Ovary (tissue), 9 donors: ENCODE results near the gene DEF6. TPM values are rescaled to one million over a fixed set of nuclear protein-coding genes. Genes with fewer than 3 reads are reported as not detected.

Source experiments
- DNase-seq, 5 donors: peaks; one replicate each; pipeline ENCODE4 v3.0.0-alpha.2; 2019 to 2020
- H3K27ac ChIP-seq, 2 donors: fragments of 200-600 bp; one replicate each; pipeline versions ENCODE4 v1.5.1 to v1.8.0; 2019 to 2022
- H3K27me3 ChIP-seq: fragments of 200-600 bp; one replicate; pipeline ENCODE4 v1.8.0; 2022
- H3K36me3 ChIP-seq: fragments of 200-600 bp; sonication (generic); one replicate; pipeline ENCODE4 v1.5.1; 2019
- H3K4me1 ChIP-seq: one replicate; pipeline ENCODE4 v1.8.1; 2013; ENCODE audit warnings: mild to moderate bottlenecking, moderate library complexity; ENCODE audit not compliant: insufficient read depth
- H3K4me3 ChIP-seq: fragments of 200-600 bp; sonication (generic); one replicate; pipeline ENCODE4 v1.5.1; 2017
- H3K9me3 ChIP-seq, 2 donors: fragments of 200-600 bp in 1 of 2; sonication (generic) in 1 of 2; one replicate each; pipeline versions ENCODE4 v1.5.1 to v1.8.1; 2013 to 2019; ENCODE audit warnings: mild to moderate bottlenecking in 1 of 2, moderate library complexity in 1 of 2
- EP300 ChIP-seq: sonication (generic); formaldehyde crosslinking; IDR thresholded peaks from one replicate; pipeline ENCODE4 v1.6.1; 2017; ENCODE audit warnings: antibody characterized with exemption
- POLR2A ChIP-seq: fragments of 450-650 bp; IDR thresholded peaks from one replicate; pipeline ENCODE4 v1.6.1; 2017; ENCODE audit warnings: antibody characterized with exemption, mild to moderate bottlenecking, moderate library complexity
- WGBS, 3 donors: extraction: QIAGEN DNeasy Blood & Tissue Kit in 1 of 3; methylation state at CpG; one replicate each; pipeline versions ENCODE4 v1.1.5 to v1.1.7; 2013 to 2017; 5-methylcytosine and 5-hydroxymethylcytosine counted together
- intact Hi-C, 4 donors: fragments of 100-400 bp; cut with DNase I; formaldehyde crosslinking; loops; one replicate each; pipeline versions ENCODE4 v1.11.0 to v1.15.1; 2022 to 2023
- polyA plus RNA-seq, 2 donors: library from polyadenylated mRNA; stranded (reverse); fragments of 200-250 nt in 1 of 2; fragments of 350-450 nt in 1 of 2; fragmentation: Illumina TruSeq in 1 of 2; extraction: RNeasy Lipid Tissue Mini Kit (QIAGEN cat#74804) in 1 of 2; gene quantifications; one replicate each; pipeline ENCODE4 v1.2.3, GENCODE V29; 2013 to 2014
- total RNA-seq, 7 donors: library from RNA; depleted of rRNA in 2 of 7; stranded (reverse); fragments of >200 nt in 2 of 7; fragmentation: NEBNext Ultra II Directional in 3 of 7; extraction: Animal tissue kit (Norgen Biotek cat#: 25700) in 3 of 7; gene quantifications; one replicate each; pipeline versions ENCODE4 v1.1.0 to v1.2.4, GENCODE V29; 2016 to 2023
- TF ChIP-seq, protein P1 (sequence below), 3 donors: fragments of 450-650 bp in 2 of 3; fragments of 200-600 bp in 1 of 3; IDR thresholded peaks; one replicate each; pipeline versions ENCODE4 v1.5.1 to v1.8.0; 2016 to 2022; ENCODE audit warnings: antibody characterized with exemption in 3 of 3, mild to moderate bottlenecking in 1 of 3
- donor health status: DM: no; HTN: no; CAD: no; lungs with moderate emphysema.
- donor health status: DM: no; HTN: no; CAD: no.
- donor health status: Bipolar disorder and iron deficiency.
- donor health status: DM: yes; HTN: yes; CAD: no.
- donor health status: DM: no; HTN: no; CAD: no.
- donor health status: DM: yes; HTN: yes; CAD: no.

DEF6 gene
- total and polyA plus RNA-seq, 9 donors = 1.5 to 6.6 (median 2.9) TPM

DNA sequence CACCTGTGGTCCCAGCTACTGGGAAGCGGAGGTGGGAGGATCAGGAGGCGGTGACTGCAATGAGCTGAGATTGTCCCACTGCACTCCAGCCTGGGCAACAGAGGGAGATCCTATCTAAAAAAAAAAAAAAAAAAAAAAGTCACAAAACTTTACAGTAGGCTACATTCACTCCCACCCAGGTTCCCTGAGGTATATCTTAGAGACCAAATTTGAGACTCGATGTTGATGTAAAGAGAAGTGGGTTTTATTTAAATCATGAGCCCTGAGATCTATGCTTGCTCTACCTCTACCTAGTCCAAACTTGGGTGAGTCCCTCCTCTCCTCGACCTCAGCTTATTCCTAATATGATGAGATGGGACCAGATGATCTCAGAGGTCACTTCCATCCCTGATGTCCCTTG lies 8.8 kb upstream of the DEF6 start:
- Histone ChIP-seq H3K4me3 (no peak overlapping the region), H3K36me3 (peaks cover 2% of the 10 kb centered on the region), H3K9me3 (no peaks in the 10 kb centered on the region), H3K4me1 (no peaks in the 10 kb centered on the region), H3K27me3 (no peaks in the 10 kb centered on the region), H3K27ac (no peak overlapping the region)
- 71 to 73% (median 73%) methylated on average over 4 of the region's 4 CpGs for WGBS, 3 donors
- DNase-seq = no peak
- intact Hi-C loops = no loop called here
- TF ChIP-seq, protein P1, sequence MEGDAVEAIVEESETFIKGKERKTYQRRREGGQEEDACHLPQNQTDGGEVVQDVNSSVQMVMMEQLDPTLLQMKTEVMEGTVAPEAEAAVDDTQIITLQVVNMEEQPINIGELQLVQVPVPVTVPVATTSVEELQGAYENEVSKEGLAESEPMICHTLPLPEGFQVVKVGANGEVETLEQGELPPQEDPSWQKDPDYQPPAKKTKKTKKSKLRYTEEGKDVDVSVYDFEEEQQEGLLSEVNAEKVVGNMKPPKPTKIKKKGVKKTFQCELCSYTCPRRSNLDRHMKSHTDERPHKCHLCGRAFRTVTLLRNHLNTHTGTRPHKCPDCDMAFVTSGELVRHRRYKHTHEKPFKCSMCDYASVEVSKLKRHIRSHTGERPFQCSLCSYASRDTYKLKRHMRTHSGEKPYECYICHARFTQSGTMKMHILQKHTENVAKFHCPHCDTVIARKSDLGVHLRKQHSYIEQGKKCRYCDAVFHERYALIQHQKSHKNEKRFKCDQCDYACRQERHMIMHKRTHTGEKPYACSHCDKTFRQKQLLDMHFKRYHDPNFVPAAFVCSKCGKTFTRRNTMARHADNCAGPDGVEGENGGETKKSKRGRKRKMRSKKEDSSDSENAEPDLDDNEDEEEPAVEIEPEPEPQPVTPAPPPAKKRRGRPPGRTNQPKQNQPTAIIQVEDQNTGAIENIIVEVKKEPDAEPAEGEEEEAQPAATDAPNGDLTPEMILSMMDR (IDR thresholded peaks at IDR 0.05) = no peak
- no peak for TF ChIP-seq POLR2A
- no peak for TF ChIP-seq EP300

DNA sequence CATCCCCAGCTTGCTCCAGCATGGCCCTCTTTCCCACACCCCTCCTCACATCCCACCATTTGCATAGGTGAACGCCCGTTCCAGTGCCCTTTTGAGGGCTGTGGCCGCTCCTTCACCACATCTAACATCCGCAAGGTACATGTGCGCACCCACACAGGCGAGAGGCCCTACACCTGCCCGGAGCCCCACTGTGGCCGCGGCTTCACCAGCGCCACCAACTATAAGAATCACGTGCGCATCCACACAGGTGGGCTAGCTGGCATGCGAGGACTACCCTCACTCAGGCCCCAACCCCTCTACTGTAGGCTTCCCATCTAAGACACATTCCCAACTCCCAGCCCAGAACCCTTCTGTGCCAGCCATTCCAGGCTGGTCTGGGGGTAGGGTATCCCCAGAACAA lies 6.1 kb upstream of the DEF6 start:
- Histone ChIP-seq H3K27me3 (no peaks in the 10 kb centered on the region), H3K36me3 (no peaks in the 10 kb centered on the region), H3K9me3 (no peaks in the 10 kb centered on the region), H3K4me3 (no peak overlapping the region), H3K27ac (no peak overlapping the region), H3K4me1 (no peaks in the 10 kb centered on the region)
- no peak for TF ChIP-seq POLR2A
- no peak for TF ChIP-seq EP300
- TF ChIP-seq, protein P1 (IDR thresholded peaks at IDR 0.05) = no peak
- DNase-seq = no peak
- intact Hi-C loops = no loop called here
- WGBS, 3 donors = 95 to 96% (median 95%) methylated on average over 13 of the region's 13 CpGs

DNA sequence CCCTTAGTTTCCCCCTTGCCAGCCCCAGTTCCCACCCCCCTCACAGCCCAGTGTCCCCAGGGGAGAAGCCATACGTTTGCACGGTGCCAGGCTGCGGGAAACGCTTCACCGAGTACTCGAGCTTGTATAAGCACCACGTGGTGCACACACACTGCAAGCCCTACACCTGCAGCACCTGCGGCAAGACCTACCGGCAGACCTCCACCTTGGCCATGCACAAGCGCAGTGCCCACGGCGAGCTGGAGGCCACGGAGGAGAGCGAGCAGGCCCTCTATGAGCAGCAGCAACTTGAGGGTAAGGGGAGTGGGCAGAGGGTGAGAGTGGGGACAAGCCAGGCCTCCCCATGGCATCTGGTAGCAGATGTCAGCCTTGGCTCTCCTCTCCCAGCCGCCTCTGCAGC lies 5.1 kb upstream of the DEF6 start:
- WGBS, 3 donors = 72 to 77% (median 75%) methylated on average over 15 of the region's 15 CpGs
- H3K27me3 ChIP-seq = no peaks in the 10 kb centered on the region
- H3K4me1 ChIP-seq = no peaks in the 10 kb centered on the region
- no peaks in the 10 kb centered on the region for H3K9me3 ChIP-seq
- H3K36me3 ChIP-seq = no peaks in the 10 kb centered on the region
- H3K27ac ChIP-seq = no peak overlapping the region
- H3K4me3 ChIP-seq = no peak overlapping the region
- DNase-seq = no peak
- intact Hi-C loops = no loop called here
- TF ChIP-seq, protein P1 (IDR thresholded peaks at IDR 0.05) = no peak
- TF ChIP-seq POLR2A (no peak), EP300 (no peak)

DNA sequence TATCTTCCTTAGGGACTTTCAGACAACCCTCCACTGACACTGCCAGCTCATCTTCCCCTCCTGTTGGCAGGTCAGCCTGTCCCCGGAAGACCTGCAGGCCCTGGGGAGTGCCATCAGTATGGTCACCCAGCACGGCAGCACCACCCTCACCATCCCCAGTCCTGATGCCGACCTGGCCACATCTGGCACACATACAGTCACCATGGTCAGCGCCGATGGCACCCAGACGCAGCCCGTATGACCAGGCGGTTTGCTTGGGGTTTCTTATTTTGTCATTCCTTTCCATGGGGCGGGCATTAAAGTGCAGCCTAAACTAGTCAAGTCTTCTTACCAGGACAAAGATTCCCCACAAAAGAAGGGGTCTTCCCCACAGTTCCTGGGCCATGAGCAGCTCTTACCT lies 3.9 kb upstream of the DEF6 start:
- no peaks in the 10 kb centered on the region for H3K9me3 ChIP-seq
- no peak overlapping the region for H3K4me3 ChIP-seq
- WGBS, 3 donors = 87 to 93% (median 87%) methylated on average over 9 of the region's 9 CpGs
- H3K4me1 ChIP-seq = peaks cover 4% of the 10 kb centered on the region
- intact Hi-C loops = loop anchor here in 1 of 4 donors (1.0 kb wide), 1 partner anchor 30 kb away; no protein-coding TSS in a partner anchor
- H3K27me3 ChIP-seq = no peaks in the 10 kb centered on the region
- no peak for DNase-seq
- no peak overlapping the region for H3K27ac ChIP-seq
- no peaks in the 10 kb centered on the region for H3K36me3 ChIP-seq
- TF ChIP-seq EP300 (no peak), POLR2A (no peak)
- TF ChIP-seq, protein P1 (IDR thresholded peaks at IDR 0.05) = no peak
